H9 (cell line): ENCODE measurements around the gene ATF6. TPM values are rescaled to one million over a fixed set of nuclear protein-coding genes. Genes with fewer than 3 reads are reported as not detected.

Source experiments
- DNase-seq: peaks from one replicate; pipeline ENCODE4 v3.0.0-alpha.2; 2017
- H2AFZ ChIP-seq: one replicate; pipeline ENCODE4 v1.6.1; 2013; ENCODE audit warnings: mild to moderate bottlenecking, low read length, control low read depth, moderate library complexity
- H2AK5ac ChIP-seq: 2 replicates; pipeline ENCODE4 v1.6.1; 2013; ENCODE audit warnings: low read length, control low read depth, mixed read lengths; ENCODE audit not compliant: insufficient read length
- H2BK120ac ChIP-seq: one replicate; pipeline ENCODE4 v1.6.1; 2013; ENCODE audit warnings: low read depth, mild to moderate bottlenecking, low read length, control low read depth, inconsistent platforms; ENCODE audit not compliant: poor library complexity, severe bottlenecking
- H2BK12ac ChIP-seq: 2 replicates; pipeline ENCODE4 v1.6.1; 2013; ENCODE audit warnings: low read length, control low read depth, mixed read lengths, low read depth; ENCODE audit not compliant: insufficient read length
- H2BK15ac ChIP-seq: 2 replicates; pipeline ENCODE4 v1.6.1; 2013; ENCODE audit warnings: low read depth, low read length, control low read depth
- H2BK20ac ChIP-seq: one replicate; pipeline ENCODE4 v1.6.1; 2013; ENCODE audit warnings: low read depth, mild to moderate bottlenecking, low read length, control low read depth, inconsistent platforms; ENCODE audit not compliant: poor library complexity, severe bottlenecking
- H2BK5ac ChIP-seq: 2 replicates; pipeline ENCODE4 v1.6.1; 2013; ENCODE audit warnings: low read length, control low read depth, mixed read lengths; ENCODE audit not compliant: insufficient read length
- H3K14ac ChIP-seq: 2 replicates; pipeline ENCODE4 v1.6.1; 2013; ENCODE audit warnings: low read length, control low read depth; ENCODE audit not compliant: insufficient read depth
- H3K18ac ChIP-seq: 2 replicates; pipeline ENCODE4 v1.6.1; 2013; ENCODE audit warnings: low read depth, mild to moderate bottlenecking, mixed read lengths, low read length, control low read depth; ENCODE audit not compliant: insufficient read length
- H3K23ac ChIP-seq: 2 replicates; pipeline ENCODE4 v1.6.1; 2013; ENCODE audit warnings: low read length, control low read depth, mixed read lengths, low read depth; ENCODE audit not compliant: insufficient read length
- H3K23me2 ChIP-seq: 2 replicates; pipeline ENCODE4 v1.6.1; 2013; ENCODE audit warnings: low read depth, mild to moderate bottlenecking, mixed read lengths, low read length, control low read depth; ENCODE audit not compliant: insufficient read length, poor library complexity, severe bottlenecking
- H3K27ac ChIP-seq: 2 replicates; pipeline ENCODE4 v1.5.1; 2013; ENCODE audit warnings: low read length, control low read depth, mixed read lengths, low read depth; ENCODE audit not compliant: insufficient read length
- H3K27me3 ChIP-seq: 2 replicates; pipeline ENCODE4 v1.6.1; 2013; ENCODE audit warnings: low read length, control low read depth, inconsistent platforms; ENCODE audit not compliant: insufficient read depth
- H3K4ac ChIP-seq: 2 replicates; pipeline ENCODE4 v1.6.1; 2013; ENCODE audit warnings: low read depth, mild to moderate bottlenecking, control low read depth, inconsistent platforms, low read length, moderate library complexity
- H3K4me1 ChIP-seq: 2 replicates; pipeline ENCODE4 v1.6.1; 2013; ENCODE audit warnings: low read length, control low read depth, inconsistent platforms; ENCODE audit not compliant: insufficient read depth
- H3K4me2 ChIP-seq: 2 replicates; pipeline ENCODE4 v1.6.1; 2013; ENCODE audit warnings: low read length, control low read depth, mixed read lengths; ENCODE audit not compliant: insufficient read length, insufficient read depth
- H3K56ac ChIP-seq: 2 replicates; pipeline ENCODE4 v1.6.1; 2013; ENCODE audit warnings: low read depth, mild to moderate bottlenecking, mixed read lengths, low read length, control low read depth; ENCODE audit not compliant: insufficient read length
- H3K79me1 ChIP-seq: 2 replicates; pipeline ENCODE4 v1.6.1; 2013; ENCODE audit warnings: low read depth, mild to moderate bottlenecking, moderate library complexity, low read length, control low read depth, inconsistent platforms; ENCODE audit not compliant: insufficient read depth, poor library complexity, severe bottlenecking
- H3K79me2 ChIP-seq: 2 replicates; pipeline ENCODE4 v1.6.1; 2013; ENCODE audit warnings: low read length, control low read depth, inconsistent platforms; ENCODE audit not compliant: insufficient read depth
- H3K9ac ChIP-seq: 2 replicates; pipeline ENCODE4 v1.6.1; 2013; ENCODE audit warnings: low read length, control low read depth, mixed read lengths; ENCODE audit not compliant: insufficient read length; ENCODE audit errors: extremely low read depth
- H3K9me3 ChIP-seq: one replicate; pipeline ENCODE4 v1.6.1; 2013; ENCODE audit warnings: low read depth, low read length, inconsistent platforms; ENCODE audit not compliant: control insufficient read depth
- H3T11ph ChIP-seq: one replicate; pipeline ENCODE4 v1.6.1; 2013; ENCODE audit warnings: mild to moderate bottlenecking, low read length, control low read depth, inconsistent platforms
- H4K20me1 ChIP-seq: one replicate; pipeline ENCODE4 v1.6.1; 2013; ENCODE audit not compliant: control insufficient read depth, insufficient read length, insufficient read depth
- H4K5ac ChIP-seq: 2 replicates; pipeline ENCODE4 v1.6.1; 2013; ENCODE audit warnings: low read depth, mild to moderate bottlenecking, mixed read lengths, low read length, control low read depth; ENCODE audit not compliant: insufficient read length
- H4K8ac ChIP-seq: replicated peaks from 2 replicates; pipeline ENCODE4 v1.6.1; 2013; ENCODE audit warnings: low read length, control low read depth, mixed read lengths, low read depth; ENCODE audit not compliant: insufficient read length
- H4K91ac ChIP-seq: 2 replicates; pipeline ENCODE4 v1.6.1; 2013; ENCODE audit warnings: low read depth, mild to moderate bottlenecking, moderate library complexity, mixed read lengths, low read length, control low read depth; ENCODE audit not compliant: insufficient read length
- H3K27ac Mint-ChIP-seq, 3 experiments: 2 replicates in 2 of 3; 3 replicates in 1 of 3; pipeline ENCODE4 v1.8.0; 2020 to 2021; ENCODE audit warnings: mixed read lengths in 3 of 3, mild to moderate bottlenecking in 1 of 3, moderate library complexity in 1 of 3
- H3K27me3 Mint-ChIP-seq: 2 replicates; pipeline ENCODE4 v1.8.0; 2021; ENCODE audit warnings: low read depth, mild to moderate bottlenecking, moderate library complexity, mixed read lengths
- H3K36me3 Mint-ChIP-seq, 3 experiments: 2 replicates in 2 of 3; 3 replicates in 1 of 3; pipeline ENCODE4 v1.8.0; 2020 to 2021; ENCODE audit warnings: low read depth in 3 of 3, mixed read lengths in 3 of 3; ENCODE audit not compliant: insufficient read depth in 1 of 3
- H3K4me1 Mint-ChIP-seq, 2 experiments: 2 replicates each; pipeline ENCODE4 v1.8.0; 2020; ENCODE audit warnings: mixed read lengths in 2 of 2
- H3K4me3 Mint-ChIP-seq, 2 experiments: 2 replicates in 1 of 2; 3 replicates in 1 of 2; pipeline ENCODE4 v1.8.0; 2020 to 2021; ENCODE audit warnings: mild to moderate bottlenecking in 2 of 2, mixed read lengths in 2 of 2, moderate library complexity in 1 of 2
- H3K9me3 Mint-ChIP-seq, 2 experiments: 2 replicates in 1 of 2; 3 replicates in 1 of 2; pipeline ENCODE4 v1.8.0; 2020; ENCODE audit warnings: mild to moderate bottlenecking in 2 of 2, mixed read lengths in 2 of 2, moderate library complexity in 1 of 2
- WGBS: extraction: QIAGEN DNeasy Blood & Tissue Kit; methylation state at CpG from one replicate; pipeline ENCODE4 v1.1.7; 2013; ENCODE audit warnings: missing lambda C conversion rate, low lambda C conversion rate, mixed read lengths; ENCODE audit not compliant: insufficient read length; ENCODE audit errors: extremely low coverage; 5-methylcytosine and 5-hydroxymethylcytosine counted together
- total RNA-seq: library from RNA; stranded (reverse); gene quantifications from 2 replicates; pipeline ENCODE4 v1.2.1, GENCODE V29; 2021
- TF ChIP-seq, protein P1 (sequence below): fragments of 200-600 bp; sonication (generic); conservative IDR thresholded peaks from 3 replicates; pipeline ENCODE4 v1.8.0; 2021; ENCODE audit warnings: antibody characterized with exemption, mild to moderate bottlenecking

ATF6 gene
- total RNA-seq, 1 experiment from 2014 or later, result 11.2 TPM

DNA sequence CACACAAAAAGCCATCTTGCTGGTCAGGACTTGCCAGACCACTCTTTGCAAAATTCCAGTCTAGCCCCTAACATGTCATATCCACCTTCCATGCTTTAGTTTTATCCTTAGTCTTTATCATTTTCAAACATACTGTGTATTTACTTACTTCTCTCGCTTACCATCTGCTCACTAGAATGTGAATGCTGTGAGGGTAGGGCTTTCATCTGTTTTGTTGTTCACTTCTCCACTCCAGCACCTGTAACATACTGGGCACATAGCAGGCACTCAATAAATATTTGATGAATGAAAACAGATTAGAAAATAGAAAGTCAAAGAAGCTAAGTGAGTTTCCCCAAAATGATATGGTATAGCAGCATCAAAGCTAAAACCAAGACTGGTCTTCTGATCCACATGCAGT lies 177.6 kb downstream of the ATF6 start:
- no peak overlapping the region for H3K4me2 ChIP-seq
- no peak overlapping the region for H2BK120ac ChIP-seq
- H3K56ac ChIP-seq, result no peak overlapping the region
- H3K4me1 ChIP-seq, result no peaks in the 10 kb centered on the region; the same call in 1 of the 2 replicates
- H2AK5ac ChIP-seq, result no peak overlapping the region
- TF ChIP-seq, protein P1, sequence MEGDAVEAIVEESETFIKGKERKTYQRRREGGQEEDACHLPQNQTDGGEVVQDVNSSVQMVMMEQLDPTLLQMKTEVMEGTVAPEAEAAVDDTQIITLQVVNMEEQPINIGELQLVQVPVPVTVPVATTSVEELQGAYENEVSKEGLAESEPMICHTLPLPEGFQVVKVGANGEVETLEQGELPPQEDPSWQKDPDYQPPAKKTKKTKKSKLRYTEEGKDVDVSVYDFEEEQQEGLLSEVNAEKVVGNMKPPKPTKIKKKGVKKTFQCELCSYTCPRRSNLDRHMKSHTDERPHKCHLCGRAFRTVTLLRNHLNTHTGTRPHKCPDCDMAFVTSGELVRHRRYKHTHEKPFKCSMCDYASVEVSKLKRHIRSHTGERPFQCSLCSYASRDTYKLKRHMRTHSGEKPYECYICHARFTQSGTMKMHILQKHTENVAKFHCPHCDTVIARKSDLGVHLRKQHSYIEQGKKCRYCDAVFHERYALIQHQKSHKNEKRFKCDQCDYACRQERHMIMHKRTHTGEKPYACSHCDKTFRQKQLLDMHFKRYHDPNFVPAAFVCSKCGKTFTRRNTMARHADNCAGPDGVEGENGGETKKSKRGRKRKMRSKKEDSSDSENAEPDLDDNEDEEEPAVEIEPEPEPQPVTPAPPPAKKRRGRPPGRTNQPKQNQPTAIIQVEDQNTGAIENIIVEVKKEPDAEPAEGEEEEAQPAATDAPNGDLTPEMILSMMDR, result no peak
- H4K5ac ChIP-seq, result no peak overlapping the region
- H3K23me2 ChIP-seq, result no peaks in the 10 kb centered on the region
- Mint-ChIP-seq H3K4me1 (peaks cover 16 to 26% of the 10 kb centered on the region in 2 experiments), H3K4me3 (no peak overlapping the region), H3K9me3 (no peaks in the 10 kb centered on the region), H3K27me3 (no peaks in the 10 kb centered on the region), H3K27ac (peak overlapping the region in 1 of 3 experiments; percentile 3; a peak in 1 of 7 replicates), H3K36me3 (no peaks in the 10 kb centered on the region)
- H3K79me2 ChIP-seq, result no peaks in the 10 kb centered on the region
- no peak overlapping the region for H3K4ac ChIP-seq
- no peak overlapping the region for H3T11ph ChIP-seq
- H4K91ac ChIP-seq, result no peak overlapping the region
- no peaks in the 10 kb centered on the region for H3K27me3 ChIP-seq
- no CpG with 5 or more reads among the region's 1 CpG for WGBS
- H3K27ac ChIP-seq, result no peak overlapping the region
- H2BK5ac ChIP-seq, result no peak overlapping the region
- H2BK20ac ChIP-seq, result no peak overlapping the region
- H3K79me1 ChIP-seq, result no peaks in the 10 kb centered on the region
- no peak overlapping the region for H3K14ac ChIP-seq
- DNase-seq, result no peak
- no peak overlapping the region for H2BK12ac ChIP-seq
- H4K20me1 ChIP-seq, result no peaks in the 10 kb centered on the region
- no peaks in the 10 kb centered on the region for H3K9me3 ChIP-seq
- no peak overlapping the region for H2BK15ac ChIP-seq
- H3K23ac ChIP-seq, result no peak overlapping the region
- H3K18ac ChIP-seq, result no peak overlapping the region
- H4K8ac ChIP-seq, result no peak overlapping the region
- no peak overlapping the region for H3K9ac ChIP-seq
- H2AFZ ChIP-seq, result no peak overlapping the region
